Non-pigmented ciliary epithelial cell (primary cell): ENCODE results near the gene MARCHF10.

Experiments
- DNase-seq: peaks from one replicate; pipeline ENCODE4 v3.0.0-alpha.2; 2010; ENCODE audit warnings: low read depth

Gene MARCHF10

DNA sequence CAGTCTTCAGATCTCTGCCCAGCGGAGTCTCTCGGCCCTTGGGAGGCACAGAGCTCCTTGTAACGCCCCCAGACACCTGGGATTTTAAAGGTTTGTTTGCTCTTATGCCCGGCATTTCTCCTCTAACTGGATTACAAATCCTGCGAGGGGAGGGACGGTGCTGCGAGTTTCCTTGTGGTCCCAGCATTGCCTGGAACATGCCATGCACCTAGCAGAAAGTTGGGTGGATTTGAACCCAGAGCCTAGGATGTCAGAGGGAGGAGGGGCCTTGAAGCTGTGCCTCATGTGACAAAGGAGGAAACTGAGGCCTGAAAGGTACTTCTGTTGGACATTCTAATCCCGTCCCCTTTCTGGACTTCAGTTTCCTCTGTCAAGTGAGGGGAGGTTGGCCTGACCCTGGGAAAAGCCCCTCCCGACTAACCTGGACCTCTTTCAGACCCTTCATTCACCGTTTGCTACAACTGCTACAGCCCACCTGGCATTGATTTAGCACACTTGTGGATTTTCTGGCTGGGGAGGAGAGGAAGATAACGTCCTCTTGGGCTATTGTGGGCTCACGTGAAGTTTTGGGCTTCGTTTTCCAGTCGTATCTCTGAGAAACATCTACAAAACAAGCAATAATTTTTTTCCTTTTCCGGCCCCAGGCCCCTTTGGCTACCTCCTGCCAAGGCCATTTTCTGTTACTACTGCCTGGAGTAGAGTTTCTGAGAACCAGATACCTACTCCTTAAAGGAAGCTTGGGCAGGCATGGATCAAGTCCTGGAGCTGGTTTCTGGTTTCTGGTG is 149.8 kb downstream of the MARCHF10 start:
- no peak for DNase-seq

DNA sequence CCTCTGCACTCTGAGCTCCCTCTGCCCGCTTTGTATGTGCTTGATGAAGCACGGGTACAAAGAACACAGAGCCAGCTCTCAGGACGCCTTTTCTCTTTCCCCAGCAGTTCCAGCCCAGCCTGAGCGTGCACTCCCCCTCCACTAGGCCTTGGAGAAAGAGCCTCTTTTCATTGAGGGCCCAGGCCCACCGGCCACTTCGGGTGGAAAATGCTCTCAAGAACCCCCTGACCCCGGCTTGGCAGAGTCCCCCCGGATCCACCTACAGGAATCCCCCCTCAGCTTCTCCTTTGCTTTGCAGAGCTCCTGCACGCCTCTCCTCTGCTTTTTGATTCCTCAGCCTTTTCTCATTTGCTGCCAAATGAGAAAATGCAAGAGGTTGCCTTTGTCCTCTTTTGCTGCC is 150.4 kb downstream of the MARCHF10 start:
- no peak for DNase-seq

DNA sequence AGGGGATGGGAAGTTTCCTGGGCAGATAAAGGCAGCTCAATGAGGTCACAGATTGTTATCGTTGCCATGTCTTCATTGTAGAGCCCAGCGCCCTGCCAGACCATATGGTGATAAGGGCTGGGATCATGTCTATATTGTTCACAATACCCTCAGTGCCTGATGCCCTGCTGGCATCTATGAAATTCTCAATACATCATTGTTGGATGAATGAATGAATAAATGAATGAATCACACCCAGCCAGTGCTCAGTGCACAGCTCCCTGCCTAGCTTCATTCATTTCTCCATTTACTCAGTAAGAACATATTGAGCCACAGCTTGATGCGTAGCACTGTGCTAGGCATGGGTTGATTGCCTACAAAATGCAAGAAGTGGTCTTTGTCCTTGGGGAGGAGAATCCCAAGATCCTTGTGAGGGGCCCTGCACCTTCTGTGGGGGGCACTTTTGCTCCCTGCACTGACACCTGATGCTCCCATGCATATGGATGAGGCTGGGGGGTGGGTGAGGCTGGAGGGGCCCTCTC is 150.9 kb downstream of the MARCHF10 start:
- no peak for DNase-seq

DNA sequence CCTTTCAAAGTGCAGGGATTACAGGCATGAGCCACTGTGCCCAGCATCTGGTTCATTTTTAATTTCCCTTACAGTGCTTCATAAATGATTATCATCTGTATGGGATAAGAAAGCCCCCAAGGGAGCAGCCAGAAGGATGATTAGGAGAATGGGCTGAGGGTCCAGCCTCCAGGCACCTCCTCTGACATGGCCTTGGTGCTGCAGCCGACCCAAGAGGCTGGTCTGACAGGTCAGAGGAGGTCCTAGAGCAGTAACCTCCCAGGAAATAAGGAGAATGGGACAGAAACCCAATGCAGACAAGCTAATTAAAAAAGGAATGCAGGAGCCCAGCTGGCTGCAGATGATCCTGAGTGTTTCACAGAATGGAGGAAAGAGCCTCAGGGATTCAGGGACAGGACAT is 151.7 kb downstream of the MARCHF10 start:
- no peak for DNase-seq

DNA sequence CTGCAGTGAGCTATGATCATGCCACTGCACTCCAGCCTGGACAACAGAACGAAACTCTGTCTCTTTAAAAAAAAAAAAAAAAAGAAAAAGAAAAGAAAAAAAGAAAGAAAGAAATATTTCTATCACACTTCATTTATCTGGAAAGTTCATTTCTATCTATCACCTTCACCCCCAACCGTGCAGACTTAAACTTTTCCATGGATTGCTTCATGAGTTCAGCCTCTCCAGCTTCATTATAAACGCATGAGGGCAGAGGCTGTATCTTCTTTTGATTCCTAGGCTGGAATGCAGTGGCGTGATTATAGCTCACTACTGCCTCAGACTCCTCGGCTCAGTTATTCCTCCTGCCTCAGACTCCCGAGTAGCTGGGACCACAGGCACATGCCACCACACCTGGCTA is 152.5 kb downstream of the MARCHF10 start:
- no peak for DNase-seq

DNA sequence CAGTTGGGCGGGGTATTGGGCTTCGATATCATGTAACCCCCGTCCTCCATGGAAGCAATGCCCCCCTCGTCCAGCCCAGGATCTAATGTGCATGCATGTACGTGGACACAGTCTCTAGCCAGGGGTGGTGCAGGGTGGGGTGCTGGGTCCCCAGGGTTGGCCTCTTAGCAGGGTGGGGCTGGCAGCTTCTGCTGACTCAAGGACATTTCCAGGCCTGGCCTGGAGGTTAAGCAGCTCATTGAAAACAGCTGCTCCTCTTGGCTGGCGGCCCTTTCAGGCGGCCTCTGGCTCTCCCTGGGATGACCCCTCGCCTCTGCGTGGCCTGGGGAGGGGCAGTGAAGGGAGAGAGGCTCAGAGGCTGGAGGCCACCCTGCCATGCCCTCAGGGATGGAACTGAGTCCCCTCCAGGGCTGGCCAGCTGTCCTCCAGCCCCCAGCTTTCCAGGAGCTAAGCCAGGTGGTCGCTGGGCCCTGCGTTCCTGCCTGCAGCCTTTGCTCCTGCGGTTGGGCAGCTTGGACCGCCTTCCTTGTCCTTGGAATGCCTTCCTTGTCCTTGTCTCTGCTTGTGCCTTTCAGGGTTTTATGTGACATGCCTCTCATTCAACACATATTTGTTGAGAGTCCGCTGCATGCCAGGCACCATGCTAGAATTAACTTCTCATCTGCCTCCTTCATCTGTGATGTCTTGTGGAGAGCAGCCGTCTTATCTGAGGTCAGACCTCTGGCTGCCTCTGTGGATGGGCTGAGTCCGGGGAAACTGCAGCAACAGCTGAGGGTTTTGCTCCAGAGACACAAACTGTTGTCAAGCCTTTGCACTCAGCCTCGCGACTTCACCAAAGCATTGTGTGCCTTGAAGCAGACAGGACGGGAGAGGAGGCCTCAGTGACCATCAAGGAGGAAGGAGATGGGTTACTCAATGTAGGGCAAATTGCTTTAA is 154.0 kb downstream of the MARCHF10 start:
- no peak for DNase-seq

DNA sequence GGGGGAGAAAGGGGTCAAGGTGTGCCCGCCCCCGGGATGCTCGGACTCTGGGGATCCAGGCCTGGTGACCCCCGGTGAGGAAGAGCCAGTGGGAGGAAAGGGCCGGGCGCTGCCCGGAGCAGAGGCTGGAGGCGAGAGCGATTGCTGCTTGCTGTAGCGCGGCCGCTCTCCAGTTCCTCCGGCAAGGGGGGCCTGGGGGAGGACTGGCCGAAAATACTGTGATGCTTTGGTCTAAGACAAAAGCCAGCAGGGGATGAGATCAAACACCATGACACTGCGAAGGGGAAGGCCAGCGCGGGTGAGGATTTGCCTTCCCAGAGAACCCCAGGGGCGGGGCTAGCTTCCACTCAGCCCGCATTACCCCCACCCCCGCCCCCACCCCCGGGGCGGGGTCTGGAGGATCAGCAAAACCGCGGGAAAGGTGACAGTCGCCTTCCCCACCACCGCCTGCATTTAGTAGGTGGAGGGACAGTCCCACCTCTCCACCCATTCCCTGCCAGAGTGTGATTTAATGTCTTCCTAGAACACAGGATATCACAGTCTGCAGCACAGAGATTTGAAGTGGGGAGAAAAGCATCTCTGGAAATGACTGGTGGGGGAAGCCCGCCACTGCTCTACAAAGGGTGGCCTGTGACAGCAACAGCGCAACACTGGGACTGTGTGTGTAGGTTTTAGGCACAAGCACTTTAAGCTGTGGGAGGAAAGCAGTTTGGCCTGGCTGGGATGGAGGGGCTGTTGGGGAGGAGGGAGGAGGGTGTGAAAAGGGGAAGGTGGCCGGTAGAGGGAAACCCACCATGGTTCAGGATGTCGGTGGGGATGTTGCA is 154.9 kb downstream of the MARCHF10 start:
- DNase-seq: no peak

DNA sequence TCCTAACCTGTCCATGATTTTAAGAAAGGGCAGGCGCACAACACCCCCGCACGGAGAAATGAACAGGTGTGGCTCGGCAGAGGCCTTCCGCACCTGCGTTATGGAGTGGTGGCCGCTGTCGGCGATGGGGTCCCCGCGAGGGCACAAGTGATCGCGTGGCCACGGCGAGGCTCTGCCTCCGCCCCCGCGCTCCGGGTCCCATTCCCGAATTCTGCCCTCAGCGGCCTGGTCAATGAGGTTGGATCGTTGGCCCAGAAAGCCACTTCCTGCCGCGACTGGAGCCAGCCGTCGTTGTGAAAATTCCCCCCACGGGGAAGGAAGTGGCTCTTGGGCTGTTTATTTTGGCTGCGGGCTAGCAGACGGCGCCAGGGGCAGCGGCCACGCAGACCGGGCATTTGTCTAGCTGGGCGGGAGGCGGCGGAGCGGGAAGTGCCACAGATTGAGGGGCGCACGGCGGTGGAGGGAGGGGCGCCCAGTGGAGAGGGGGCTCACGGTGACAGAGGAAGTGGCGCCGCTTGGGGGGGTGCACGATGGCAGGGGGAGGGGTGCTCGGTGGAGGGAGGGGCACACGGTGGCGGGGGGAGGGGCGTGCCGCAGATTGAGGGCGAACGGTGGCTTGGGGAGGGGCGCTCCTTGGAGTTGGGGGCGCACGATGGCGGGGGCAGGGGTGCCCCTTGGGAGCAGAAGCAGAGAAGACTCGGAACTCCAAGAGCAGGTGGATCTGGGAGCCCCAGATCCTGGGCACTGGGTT is 155.7 kb downstream of the MARCHF10 start:
- no peak for DNase-seq
